Occipital lobe (tissue), 2 donors: ENCODE measurements around the gene TIMM21. TPM values are rescaled to one million over a fixed set of nuclear protein-coding genes. Genes with fewer than 3 reads are reported as not detected.

ENCODE experiments used
- DNase-seq: peaks from one replicate; lab custom pipeline; 2025; lab: John Stamatoyannopoulos, UW
- total RNA-seq: library from RNA; depleted of rRNA; stranded (reverse); fragments of >200 nt; gene quantifications from one replicate; pipeline ENCODE4 v1.2.3, GENCODE V29; 2014

TIMM21 gene
- total RNA-seq, 1 donor from 2014 or later: 36.0 TPM

- DNase-seq: no peak
Observed at GRCh38 chr18:74146756-74147155, 1.6 kb upstream of the TIMM21 start.

DNA sequence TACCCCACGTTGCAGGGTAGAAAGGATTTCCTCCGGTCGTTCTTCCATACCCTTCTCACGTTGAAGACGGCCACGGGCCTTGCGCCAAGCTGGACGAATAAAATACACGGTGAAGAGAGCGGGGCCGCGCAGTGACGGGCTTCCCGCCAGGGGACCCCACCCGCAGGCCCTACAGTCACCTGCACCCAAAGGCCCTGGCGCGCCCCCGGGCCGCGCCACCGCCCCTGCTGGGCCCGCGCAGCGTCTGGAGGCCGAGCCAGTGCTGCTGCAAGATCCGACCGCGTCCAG is 888 bp upstream of the TIMM21 start:
- DNase-seq: no peak

DNA sequence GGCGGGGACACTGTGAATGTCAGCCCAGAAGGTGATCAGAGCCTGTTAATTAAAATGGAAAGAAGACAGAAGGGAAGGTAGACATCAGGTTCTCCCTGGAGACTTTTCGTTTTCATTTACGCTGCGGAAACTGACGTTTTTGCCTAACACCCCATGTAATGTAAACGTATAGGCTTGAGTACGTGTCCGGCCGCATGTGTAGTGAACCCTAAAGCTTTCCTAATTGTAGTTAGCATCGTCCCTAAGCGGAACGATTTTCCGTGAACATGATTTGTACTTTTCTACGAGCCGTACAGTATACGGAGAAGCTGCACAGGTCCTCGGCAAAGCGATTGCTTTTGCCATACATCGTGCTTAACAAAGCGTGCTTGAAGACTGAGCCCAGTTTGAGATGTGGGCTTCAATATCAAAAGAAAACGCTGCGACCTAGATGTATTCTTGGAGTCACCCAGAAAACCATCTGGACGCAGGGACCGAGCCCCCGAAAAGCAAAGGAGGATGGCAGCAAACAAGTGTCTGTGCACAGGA is 284 bp downstream of the TIMM21 start:
- no peak for DNase-seq

DNA sequence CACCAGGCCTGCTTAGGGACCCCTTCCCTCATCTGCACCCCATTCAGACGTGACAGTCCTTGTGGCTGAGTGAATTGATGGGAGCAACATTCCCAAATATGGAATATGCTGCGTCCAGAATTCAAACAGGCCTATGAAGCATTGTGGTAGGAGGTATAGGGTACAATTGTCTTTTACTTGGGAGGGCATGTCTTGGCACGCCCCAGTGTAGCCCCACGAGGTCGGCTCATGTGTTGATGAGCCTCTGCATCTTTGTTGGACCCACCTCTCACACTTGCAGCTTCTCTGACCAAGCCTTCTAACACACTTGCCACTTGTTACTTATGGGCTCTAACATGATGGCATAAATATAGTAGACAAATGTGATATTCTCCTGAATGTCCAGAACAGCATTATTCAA is 1.6 kb downstream of the TIMM21 start:
- DNase-seq: no peak

DNA sequence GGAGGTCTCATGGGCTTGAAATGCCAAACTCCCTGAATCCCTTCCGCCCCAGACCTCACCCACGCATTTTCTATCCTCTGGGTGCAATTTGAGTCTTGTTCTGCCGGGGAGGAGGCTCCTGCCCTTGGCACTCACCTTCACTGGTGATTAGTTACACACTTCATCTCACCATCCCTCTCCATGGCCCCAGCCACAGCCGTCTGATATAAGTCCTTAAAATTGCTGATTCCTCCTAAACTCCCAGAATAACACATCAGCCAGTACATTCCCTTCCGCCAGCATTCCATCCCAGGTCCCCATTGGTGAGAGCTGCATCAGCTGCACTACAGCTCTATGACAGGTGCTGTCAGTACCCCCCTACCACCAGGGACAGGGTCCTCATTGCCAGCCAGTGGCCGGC is 3.9 kb downstream of the TIMM21 start:
- no peak for DNase-seq

- DNase-seq: no peak
Observed at GRCh38 chr18:74152857-74153256, 4.5 kb downstream of the TIMM21 start.

DNA sequence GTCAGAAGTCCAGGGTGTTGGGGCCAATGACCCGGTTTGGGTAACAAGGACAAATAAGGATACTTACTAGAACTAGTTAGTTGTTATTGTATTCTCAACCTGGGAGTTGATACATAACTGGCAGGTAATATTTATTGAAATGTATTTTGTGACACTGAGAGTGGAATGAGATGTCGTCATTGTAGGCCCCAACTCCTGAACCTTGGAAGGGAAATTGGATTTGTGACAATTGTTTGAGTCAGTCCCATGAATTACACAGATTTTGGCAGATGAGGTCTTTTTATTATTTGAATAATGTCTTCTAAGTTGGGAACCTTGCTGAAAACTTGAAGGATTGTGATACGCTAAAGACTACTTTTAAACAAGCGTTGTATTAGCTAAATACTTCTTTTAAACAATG is 5.1 kb downstream of the TIMM21 start:
- DNase-seq: no peak

- DNase-seq: no peak
Observed at GRCh38 chr18:74153793-74154192, 5.5 kb downstream of the TIMM21 start.

- no peak for DNase-seq
Observed at GRCh38 chr18:74154716-74155115, 6.4 kb downstream of the TIMM21 start.

- DNase-seq: no peak
Observed at GRCh38 chr18:74155276-74155675, 7.0 kb downstream of the TIMM21 start.

GRCh38 chr18:74163019-74163660 is 14.8 kb downstream of the TIMM21 start:
- no peak for DNase-seq

- no peak for DNase-seq
Observed at GRCh38 chr18:74166386-74166785, 18.1 kb downstream of the TIMM21 start.

DNA sequence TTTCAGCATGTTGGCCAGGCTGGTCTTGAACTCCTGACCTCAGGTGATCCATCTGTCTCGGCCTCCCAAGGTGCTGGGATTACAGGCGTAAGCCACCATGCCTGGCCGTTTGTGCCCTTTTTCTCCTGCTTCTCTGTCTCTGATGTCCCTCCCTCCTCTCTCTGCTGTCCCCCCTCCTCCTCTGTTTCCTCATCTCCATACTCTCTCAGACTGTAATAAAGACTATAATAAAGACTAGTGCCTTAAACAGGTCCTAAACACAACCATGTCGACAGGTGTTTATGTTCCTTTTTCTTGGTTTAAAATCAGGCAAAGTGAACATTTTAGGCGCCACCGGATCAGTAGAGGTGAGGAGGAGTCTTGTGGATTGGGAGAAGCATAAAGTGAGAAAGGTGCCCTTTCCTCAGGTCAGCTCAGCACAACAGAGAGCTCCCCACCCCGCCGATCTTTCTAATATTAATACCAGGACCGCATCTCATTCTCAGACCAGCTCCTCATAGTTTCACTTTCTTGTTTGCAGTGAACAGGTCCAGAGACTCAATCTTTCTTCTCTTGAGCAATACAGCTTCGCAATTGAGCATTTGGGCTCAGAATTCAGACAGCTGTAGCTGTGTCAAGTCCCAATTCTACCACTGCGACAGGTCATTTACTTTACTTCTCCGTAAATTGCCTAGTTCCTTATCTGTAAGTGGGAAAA is 23.7 kb downstream of the TIMM21 start:
- DNase-seq: no peak

- no peak for DNase-seq
Observed at GRCh38 chr18:74172697-74173433, 24.5 kb downstream of the TIMM21 start.

DNA sequence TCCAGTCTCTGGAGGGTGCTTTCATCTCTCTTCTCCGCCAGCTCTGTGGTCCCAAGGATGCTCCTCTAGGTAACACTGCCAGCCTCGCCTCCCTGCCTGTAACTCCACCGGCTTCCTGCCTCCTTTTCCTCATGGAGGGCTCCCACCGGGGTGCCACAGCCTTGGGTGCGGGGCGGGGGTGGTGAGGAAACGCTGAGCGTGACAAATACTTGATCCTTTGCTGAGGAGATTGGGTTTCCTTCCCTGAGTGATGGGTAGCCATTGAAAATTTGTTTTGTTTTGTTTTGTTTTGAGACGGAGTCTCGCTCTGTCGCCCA is 25.1 kb downstream of the TIMM21 start:
- no peak for DNase-seq

DNA sequence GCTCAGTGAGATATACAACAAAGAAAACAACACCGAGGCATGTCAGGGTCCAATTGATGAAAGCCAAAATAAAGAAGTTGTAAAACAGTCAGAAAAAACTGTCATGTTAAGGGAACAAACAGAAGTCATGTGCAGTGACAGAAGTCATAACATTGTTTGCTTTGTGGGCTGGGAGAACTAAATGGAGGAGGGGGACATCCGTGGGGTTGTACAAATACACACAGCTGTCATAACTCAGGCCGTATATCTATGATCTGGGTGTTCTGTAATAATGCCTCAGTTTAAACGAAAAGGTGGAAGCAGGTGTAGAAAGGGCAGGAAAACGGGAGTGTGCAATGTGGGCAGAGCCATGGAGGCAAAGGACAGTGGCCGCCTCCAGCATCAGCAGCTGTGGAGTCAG is 27.3 kb downstream of the TIMM21 start:
- DNase-seq: no peak

DNA sequence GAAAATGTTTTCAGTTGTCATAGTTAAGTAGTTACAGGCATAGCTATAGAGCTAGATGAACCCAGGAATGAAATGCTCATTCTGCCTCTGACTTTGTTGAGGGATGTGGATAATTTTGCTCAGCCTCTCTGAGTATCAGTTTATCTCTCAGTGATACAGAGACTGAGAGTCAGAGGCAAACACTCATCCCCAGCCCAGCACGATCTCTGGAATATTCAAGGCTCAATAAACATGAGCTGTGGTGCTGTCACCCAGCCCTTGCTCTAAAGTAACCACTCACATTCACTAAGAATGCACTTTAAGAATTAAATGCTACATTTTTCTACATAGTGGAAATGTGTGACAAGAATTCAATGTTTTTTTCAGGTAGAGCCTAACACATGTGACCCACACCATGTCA is 30.6 kb downstream of the TIMM21 start:
- no peak for DNase-seq

- DNase-seq: no peak
Observed at GRCh38 chr18:74179623-74180199, 31.4 kb downstream of the TIMM21 start.

GRCh38 chr18:74182335-74182734 is 34.0 kb downstream of the TIMM21 start:
- no peak for DNase-seq

- DNase-seq: no peak
Observed at GRCh38 chr18:74183130-74183529, 34.8 kb downstream of the TIMM21 start.

DNA sequence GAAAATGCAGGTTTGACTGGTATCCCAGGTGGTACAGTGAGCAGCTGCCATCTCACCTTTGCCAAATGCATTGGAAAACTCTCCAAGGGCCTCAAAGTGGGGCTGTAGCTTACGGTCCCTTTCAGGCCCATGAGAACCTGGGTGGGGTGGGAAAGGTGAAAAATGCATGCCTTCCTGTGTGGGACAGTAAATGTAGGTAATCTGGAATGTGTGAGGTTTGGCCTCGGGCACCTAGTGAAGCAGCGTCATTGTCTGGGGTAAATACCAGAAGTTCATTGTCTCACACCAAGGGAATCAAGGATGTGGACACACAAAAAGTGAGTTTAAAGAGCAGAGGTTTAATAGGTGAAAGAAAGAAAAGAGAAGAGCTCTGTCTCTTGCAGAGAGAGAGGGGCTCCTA is 36.6 kb downstream of the TIMM21 start:
- no peak for DNase-seq

- no peak for DNase-seq
Observed at GRCh38 chr18:74185860-74186259, 37.5 kb downstream of the TIMM21 start.

DNA sequence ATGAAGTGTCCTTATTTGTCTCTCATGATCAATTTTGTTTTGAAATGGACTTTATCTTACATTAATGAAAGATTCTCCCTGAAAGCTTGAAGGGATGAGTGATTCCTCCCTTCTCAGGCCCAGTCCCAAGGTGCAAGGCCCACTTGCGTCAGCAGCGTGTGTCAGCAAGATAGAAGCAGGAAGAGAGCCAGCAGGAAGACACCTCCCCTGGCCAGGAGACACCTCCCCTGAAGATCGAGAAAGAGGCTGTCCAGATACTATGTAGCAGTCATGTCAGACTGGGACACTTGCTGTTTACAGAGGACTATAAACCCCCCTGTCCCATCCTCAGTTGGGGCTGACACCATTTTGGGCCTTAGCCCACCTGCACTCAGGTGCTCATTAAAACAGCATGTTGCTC is 38.3 kb downstream of the TIMM21 start:
- no peak for DNase-seq
